HG03442 (cell line): Measurements from ENCODE around the gene MED8.
"Not testable (repeated sequence)": the region's sequence is repeated elsewhere in the genome, so short reads cannot be mapped to it uniquely, and the experiment has no call there.

Source experiments
- ATAC-seq: cut with Tn5 transposase; IDR thresholded peaks from one replicate; pipeline ENCODE4 v1.9.1; 2021; ENCODE audit warnings: mild to moderate bottlenecking, moderate library complexity; ENCODE audit not compliant: unreplicated experiment

MED8 gene

DNA sequence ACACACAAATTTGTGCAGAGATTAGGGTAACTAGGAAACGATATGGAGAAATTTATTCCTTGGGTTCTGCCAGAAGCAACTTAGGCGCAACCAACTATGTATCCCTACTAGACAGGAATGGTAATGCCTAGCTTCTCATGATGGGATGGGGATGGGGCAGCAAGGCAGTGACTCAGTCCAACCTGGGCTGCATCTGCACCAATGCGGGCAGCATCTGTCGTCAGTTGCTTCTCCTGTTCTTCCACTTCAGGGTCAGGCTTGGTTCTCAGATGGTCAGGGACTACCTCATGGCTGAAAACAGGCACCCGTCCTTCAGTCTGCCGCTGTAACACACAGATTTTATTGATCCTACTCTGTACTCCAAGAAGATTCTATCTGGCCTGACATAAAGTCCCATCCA is 2.9 kb downstream of the MED8 start:
- no peak for ATAC-seq

DNA sequence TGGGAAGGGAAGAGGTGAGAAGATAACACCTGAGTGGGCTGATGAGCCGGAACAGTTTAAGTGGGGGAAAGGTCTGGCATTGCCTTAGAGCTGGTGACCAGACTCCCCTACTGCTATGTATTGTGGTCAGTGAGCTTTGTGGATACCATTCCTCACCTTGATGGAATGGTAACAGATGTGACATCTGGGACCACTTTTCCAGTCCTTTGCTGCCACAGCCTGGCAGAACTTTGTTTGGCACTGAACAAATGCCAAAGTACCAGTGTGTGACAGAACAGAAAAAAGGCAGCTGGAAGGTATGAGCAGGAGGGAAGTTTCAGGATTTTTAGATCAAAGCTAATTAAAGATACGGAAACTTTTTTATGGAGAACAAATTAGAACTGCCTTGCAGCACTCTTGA is 6.2 kb downstream of the MED8 start:
- ATAC-seq, result no peak

DNA sequence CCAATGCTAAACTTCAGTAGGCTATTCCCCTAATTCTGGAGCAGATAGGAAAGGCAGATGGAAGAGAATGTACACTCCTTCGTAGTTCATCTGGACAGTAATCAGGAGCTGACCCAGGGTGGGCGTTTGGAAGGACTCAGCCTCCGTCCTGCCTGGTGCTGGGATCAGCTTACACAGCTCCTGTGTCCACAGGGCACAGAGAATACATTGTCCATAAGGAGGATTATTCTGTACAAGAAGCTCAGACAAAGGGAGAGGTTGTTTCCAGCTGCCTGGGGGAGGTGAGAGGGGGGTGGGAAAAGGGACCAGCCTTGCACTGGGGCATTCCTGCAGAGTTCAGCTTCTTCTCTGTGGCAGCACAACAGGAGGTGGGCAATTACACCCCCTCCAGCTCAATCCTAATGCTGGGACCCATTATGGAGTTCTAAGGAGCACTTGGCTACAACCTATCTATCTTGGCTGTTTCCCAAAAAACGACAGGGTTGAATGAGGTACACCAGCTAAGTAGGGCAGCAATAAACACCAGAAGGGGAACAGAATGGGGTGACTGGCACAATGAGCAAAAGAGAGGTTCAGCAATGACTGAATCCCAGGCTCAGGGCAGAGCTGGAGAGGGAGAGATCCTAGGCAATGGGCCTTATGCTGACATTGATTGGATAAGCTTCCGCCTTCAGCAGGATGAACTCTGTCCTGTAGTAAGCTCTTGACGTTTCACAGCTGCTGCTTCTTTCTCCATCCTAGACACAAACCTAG is 7.4 kb downstream of the MED8 start:
- no peak for ATAC-seq

DNA sequence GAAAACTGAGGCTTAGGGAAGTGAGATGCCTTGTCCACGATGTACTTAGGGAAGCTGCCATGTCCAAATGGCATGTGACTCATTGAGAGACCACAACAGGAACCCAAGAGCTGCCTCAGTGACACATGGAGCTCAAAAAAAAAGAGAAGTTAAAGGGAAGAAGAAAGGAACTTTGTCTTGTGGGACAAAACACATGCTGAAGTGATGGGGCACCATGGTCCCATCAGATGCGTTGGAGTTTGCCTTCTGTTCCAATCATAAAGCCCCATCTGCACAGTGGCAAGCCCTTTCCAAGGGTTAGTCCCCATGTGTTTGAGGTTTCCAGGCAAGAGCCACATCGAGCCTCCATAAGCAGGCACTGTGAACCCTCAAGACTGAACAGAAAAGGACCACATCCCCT is 8.0 kb downstream of the MED8 start:
- ATAC-seq, result no peak

DNA sequence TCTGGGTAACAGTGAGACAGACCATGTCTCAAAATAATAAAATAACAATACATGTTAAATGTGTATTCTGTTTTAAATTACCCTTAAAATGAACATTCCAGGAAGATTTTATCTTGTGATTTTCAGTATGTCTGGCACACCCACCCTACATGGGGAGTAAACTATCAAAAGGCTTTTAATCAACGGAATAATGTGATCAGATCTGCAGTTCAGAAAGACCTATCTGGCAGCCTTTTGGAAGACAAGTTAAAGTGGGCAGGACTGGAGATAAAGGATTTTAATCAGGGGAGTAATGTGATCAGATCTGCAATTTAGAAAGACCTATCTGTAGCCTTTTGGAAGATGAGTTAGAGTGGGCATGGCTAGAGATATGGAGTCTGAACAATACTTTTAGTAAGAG is 10.1 kb downstream of the MED8 start:
- ATAC-seq, result no peak

- ATAC-seq, result no peak
These were observed 11.8 kb downstream of the MED8 start for GRCh38 chr1:43377831-43378230.

DNA sequence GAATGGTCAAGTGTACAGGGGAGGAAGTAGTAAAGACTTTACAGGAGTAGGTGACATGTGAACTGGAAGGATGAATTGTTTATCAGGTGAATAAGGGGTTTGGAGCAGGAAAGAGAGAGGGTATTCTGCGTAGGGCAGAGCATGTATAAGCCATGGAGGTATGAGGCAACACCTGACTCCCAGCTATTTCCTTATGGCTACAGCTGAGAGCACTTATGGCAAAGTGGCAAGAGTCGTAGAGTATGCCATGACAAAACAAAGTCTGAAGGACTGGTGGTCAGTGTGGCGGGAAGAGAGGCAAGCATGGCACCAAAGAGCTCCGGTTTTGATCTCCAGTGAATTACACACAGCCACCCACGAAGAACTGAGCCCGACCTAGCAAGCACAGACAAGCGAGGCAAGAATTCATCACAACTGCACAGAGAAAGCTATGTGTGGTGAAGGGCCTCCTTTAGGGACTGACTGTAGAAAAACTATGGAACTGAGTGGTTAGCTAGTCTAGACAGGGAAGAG is 12.8 kb downstream of the MED8 start:
- ATAC-seq, result no peak

- ATAC-seq, result no peak
These were observed 16.3 kb downstream of the MED8 start for GRCh38 chr1:43373066-43373940.

- ATAC-seq, result no peak
These were observed 17.4 kb downstream of the MED8 start for GRCh38 chr1:43372172-43372571.

DNA sequence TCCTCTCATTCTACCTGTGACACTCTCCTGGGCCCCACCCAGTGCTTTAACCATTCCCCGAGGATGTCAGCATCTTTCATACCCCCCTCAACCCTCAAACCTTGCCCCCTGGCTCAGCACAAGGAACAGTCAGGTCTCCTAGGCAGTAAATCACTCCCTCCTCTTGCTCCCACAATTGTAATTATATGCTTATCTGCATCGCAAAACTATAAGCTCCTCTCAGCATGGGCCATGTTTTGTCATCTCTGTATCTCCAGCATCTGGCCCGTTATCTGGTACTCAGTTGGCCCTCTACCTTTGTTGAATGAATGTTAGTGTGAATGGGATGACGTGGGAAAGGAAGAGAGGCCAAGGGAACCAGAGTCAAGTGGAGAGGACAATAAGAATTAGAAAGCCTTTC is 19.0 kb downstream of the MED8 start:
- ATAC-seq, result no peak

DNA sequence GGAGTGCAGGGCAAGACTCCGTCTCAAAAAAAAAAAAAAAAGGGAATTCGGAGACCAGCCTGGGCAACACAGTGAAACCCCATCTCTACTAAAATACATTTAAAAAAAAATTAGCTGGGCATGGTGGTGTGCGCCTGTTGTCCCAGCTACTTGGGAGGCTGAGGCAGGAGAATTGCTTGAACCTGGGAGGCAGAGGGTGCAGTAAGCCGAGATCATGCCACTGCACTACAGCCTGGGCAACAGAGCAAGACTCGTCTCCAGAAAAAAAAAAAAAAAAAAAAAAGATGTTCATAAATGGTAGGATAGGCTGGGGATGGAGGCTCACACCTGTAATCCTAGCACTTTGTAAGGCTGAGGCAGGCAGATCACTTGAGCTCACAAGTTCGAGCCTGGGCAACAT is 19.8 kb downstream of the MED8 start:
- not testable (repeated sequence) for ATAC-seq

DNA sequence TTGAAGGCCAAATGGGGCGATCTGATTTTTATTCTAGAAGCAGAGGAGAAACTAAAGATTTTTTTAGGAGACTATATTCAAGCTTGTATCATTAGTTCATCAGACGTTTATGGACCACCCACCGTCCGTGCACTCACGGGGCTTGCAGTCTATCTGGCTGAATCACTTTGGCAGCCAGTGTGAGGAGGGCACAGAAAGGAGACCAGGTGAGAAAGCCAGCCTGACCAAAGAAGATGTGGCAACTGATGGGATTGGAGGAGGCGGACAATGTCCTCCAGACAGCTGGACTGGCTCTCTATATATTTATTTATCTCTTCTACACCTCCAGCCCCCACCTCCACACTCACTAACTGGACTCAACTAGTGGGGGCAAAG is 21.0 kb downstream of the MED8 start:
- ATAC-seq, result no peak

DNA sequence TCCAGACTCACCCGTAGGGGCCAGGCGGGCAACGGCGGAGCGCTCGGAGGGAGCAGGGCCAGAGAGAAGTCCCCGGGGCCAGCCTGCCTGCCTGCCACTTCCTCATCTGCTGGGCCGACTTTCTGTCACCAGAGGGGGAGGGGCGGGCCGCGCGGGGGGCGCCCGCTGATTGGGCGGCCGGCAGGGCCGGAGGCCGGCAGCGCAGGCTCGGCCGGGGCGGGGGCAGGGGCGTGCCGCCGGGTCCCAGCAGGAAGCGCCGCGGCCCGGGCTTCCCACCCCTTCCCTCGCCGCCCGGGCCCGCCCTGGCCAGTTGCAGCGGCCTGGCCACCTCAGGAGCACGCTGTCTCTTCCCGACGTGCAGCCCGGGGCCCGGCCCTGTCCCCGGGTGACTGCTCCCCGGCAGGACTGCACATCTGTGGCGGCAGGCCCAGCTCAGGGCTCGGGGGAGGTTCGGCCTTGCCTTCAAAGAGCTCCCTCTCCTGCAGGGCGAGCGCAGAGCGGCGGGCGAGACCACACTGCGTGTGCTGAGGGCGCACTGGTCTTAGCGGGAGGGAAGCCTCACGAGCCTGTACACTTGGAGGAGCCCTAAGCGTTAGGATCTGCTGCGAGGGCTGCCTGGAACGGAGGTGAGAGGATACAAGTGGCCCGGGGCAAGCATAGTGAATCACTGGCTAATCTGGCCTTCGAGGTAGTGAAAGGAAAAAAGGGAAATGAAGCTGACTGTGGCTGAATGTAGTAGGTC is 21.5 kb downstream of the MED8 start, which contains the start of gene ELOVL1:
ELOVL1 (minus strand) TSS at position 108 of the 742 bp plus-strand sequence. CDS start 2,402 bp downstream, outside the sequence.
- ATAC-seq, result peak; percentile 67

- peak; percentile 40 for ATAC-seq
These were observed 22.3 kb downstream of the MED8 start for GRCh38 chr1:43367026-43367903.

- ATAC-seq, result no peak
These were observed 23.0 kb downstream of the MED8 start for GRCh38 chr1:43366601-43367025.

DNA sequence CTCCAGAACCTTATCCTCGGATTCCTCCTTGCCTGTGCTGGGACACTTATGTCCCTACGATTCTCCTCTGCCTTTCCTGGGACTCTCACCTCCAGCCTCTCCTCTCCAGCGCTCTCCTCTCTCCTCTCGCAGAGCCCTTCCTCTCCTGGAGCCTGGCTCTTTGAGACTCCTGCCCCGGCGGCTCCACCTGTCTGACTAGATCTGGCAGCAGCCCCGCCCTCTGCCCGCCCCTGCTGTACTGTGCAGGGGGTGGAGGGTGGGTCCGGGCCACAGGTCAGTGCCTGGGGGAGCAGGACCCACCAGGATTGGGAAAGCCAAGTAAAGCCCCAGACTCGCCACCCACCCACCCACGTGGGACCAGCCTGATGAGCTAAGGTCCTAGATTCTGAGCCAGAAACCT is 23.4 kb downstream of the MED8 start:
- no peak for ATAC-seq

- ATAC-seq, result no peak
These were observed 23.9 kb downstream of the MED8 start for GRCh38 chr1:43365678-43366077.

DNA sequence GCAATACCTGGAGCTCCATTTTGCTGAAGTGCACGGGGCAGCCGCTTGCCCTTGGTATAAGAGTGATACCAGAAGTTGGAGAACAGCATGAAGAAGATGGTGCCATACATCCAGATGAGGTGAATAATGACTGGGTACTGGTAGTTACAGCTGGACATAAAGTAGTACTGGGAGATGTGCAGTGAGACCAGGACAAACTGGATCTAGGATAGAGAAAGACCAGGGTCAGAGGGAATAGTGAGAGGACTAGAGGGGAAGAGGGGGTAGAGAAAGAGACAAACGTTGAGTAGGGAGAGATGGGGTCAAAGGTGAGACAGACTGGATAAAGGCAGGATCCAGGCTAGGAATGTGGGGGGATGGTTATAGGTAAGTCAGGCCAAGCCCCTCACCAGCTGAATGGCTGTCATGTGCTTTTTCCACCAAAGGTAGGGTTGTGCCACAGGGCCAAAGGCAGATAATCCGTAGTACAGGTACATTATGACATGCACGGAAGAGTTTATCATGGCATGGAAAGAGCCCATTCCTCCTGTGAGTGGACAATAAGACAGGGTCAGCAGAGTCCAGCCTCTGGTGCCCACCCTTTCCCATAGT is 25.6 kb downstream of the MED8 start:
- ATAC-seq, result no peak

GRCh38 chr1:43363283-43363934 is 26.2 kb downstream of the MED8 start:
- no peak for ATAC-seq
